B cell (primary cell): Measurements from ENCODE around the gene THAP8. TPM values are rescaled to one million over a fixed set of nuclear protein-coding genes. Genes with fewer than 3 reads are reported as not detected.

Experiments used
- ATAC-seq: fragments of 200-7000 bp; cut with Tn5 transposase; one replicate; pipeline ENCODE4 v1.10.0; 2021; ENCODE audit warnings: low read depth, mild to moderate bottlenecking, moderate number of reproducible peaks, moderate library complexity
- CTCF ChIA-PET: fragments of 350-600 bp; sonication (Branson Sonifier 250); formaldehyde crosslinking; loops from one replicate; lab custom pipeline; 2021; ENCODE audit warnings: antibody characterized with exemption, inconsistent platforms; lab: Charles Lee
- POLR2A ChIA-PET: fragments of 350-600 bp; sonication (Branson Sonifier 250); formaldehyde crosslinking; loops from one replicate; lab custom pipeline; 2021; ENCODE audit warnings: antibody characterized with exemption; lab: Charles Lee
- DNase-seq: peaks from one replicate; pipeline ENCODE4 v3.0.0; 2013
- H2AFZ ChIP-seq: 2 replicates; pipeline ENCODE4 v1.6.1; 2012; ENCODE audit warnings: mild to moderate bottlenecking, low read depth, low read length; ENCODE audit not compliant: insufficient read depth, poor library complexity, severe bottlenecking
- H3K27ac ChIP-seq, 2 donors: 1 replicate in 1 of 2; 2 replicates in 1 of 2; pipeline ENCODE4 v1.5.1; 2012 to 2013; ENCODE audit warnings: low read length in 2 of 2, mild to moderate bottlenecking in 2 of 2, moderate library complexity in 1 of 2
- H3K27me3 ChIP-seq, 4 experiments: fragments of 200-600 bp in 1 of 4; sonication (generic) in 1 of 4; replicated peaks in 1 of 4; 1 replicate in 2 of 4; 2 replicates in 2 of 4; pipeline versions ENCODE4 v1.6.1 to v1.7.0; 2013 to 2016; ENCODE audit warnings: low read length in 3 of 4, mild to moderate bottlenecking in 2 of 4, mixed read lengths in 1 of 4, moderate library complexity in 1 of 4; ENCODE audit not compliant: insufficient read depth in 4 of 4, control insufficient read depth in 3 of 4; ENCODE audit errors: control extremely low read depth in 1 of 4
- H3K36me3 ChIP-seq, 2 experiments: replicated peaks in 1 of 2; 1 replicate in 1 of 2; 2 replicates in 1 of 2; pipeline versions ENCODE4 v1.6.1 to v1.7.1; 2013; ENCODE audit warnings: low read length in 1 of 2; ENCODE audit not compliant: insufficient read depth in 2 of 2, control insufficient read depth in 1 of 2; ENCODE audit errors: control extremely low read depth in 1 of 2, extremely low read depth in 1 of 2
- H3K4me1 ChIP-seq, 2 donors: fragments of 200-600 bp in 1 of 2; sonication (generic) in 1 of 2; 1 replicate in 1 of 2; 2 replicates in 1 of 2; pipeline versions ENCODE4 v1.5.1 to v1.6.1; 2013 to 2017; ENCODE audit warnings: low read length in 2 of 2; ENCODE audit not compliant: control insufficient read depth in 2 of 2, insufficient read depth in 2 of 2
- H3K4me2 ChIP-seq: replicated peaks from 2 replicates; pipeline ENCODE3; 2012; ENCODE audit warnings: mild to moderate bottlenecking, low read depth, low read length; ENCODE audit not compliant: poor library complexity, severe bottlenecking
- H3K4me3 ChIP-seq, 5 experiments: fragments of 200-600 bp in 1 of 5; sonication (generic) in 1 of 5; 1 replicate in 3 of 5; 2 replicates in 2 of 5; pipeline versions ENCODE4 v1.5.1 to v1.7.0; 2011 to 2016; ENCODE audit warnings: low read length in 4 of 5, mild to moderate bottlenecking in 4 of 5, low read depth in 2 of 5, control low read depth in 1 of 5, moderate library complexity in 1 of 5; ENCODE audit not compliant: insufficient read depth in 1 of 5; ENCODE audit errors: control extremely low read depth in 1 of 5, extremely low read depth in 1 of 5
- H3K79me2 ChIP-seq: fragments of 200-600 bp; sonication (generic); one replicate; pipeline ENCODE4 v1.6.0; 2016; ENCODE audit warnings: low read length; ENCODE audit not compliant: control insufficient read depth, insufficient read depth
- H3K9ac ChIP-seq: fragments of 200-600 bp; sonication (generic); 2 replicates; pipeline ENCODE4 v1.6.1; 2017; ENCODE audit warnings: mild to moderate bottlenecking, low read length, moderate library complexity
- H3K9me3 ChIP-seq, 3 donors: one replicate each; pipeline versions ENCODE4 v1.6.1 to v1.7.1; 2013; ENCODE audit warnings: low read length in 2 of 3; ENCODE audit not compliant: control insufficient read depth in 2 of 3, insufficient read depth in 1 of 3; ENCODE audit errors: control extremely low read depth in 1 of 3
- H4K20me1 ChIP-seq: 2 replicates; pipeline ENCODE4 v1.6.0; 2012; ENCODE audit warnings: mild to moderate bottlenecking, low read length; ENCODE audit not compliant: insufficient read depth, control insufficient read depth, poor library complexity, severe bottlenecking
- H3K27ac Mint-ChIP-seq: one replicate; pipeline ENCODE4 v1.8.0; 2021; ENCODE audit warnings: mixed read lengths
- H3K27me3 Mint-ChIP-seq: one replicate; pipeline ENCODE4 v1.8.0; 2021; ENCODE audit warnings: mixed read lengths
- H3K4me1 Mint-ChIP-seq: one replicate; pipeline ENCODE4 v1.8.0; 2021; ENCODE audit warnings: mixed read lengths
- H3K4me3 Mint-ChIP-seq: one replicate; pipeline ENCODE4 v1.8.0; 2021; ENCODE audit warnings: mixed read lengths
- H3K9me3 Mint-ChIP-seq: one replicate; pipeline ENCODE4 v1.8.0; 2022; ENCODE audit warnings: mixed read lengths; ENCODE audit not compliant: insufficient read depth
- CTCF ChIP-seq: fragments of 200-600 bp; IDR thresholded peaks from one replicate; pipeline ENCODE4 v1.8.0; 2022; ENCODE audit warnings: antibody characterized with exemption, mild to moderate bottlenecking
- EZH2 ChIP-seq: IDR thresholded peaks from 2 replicates; pipeline ENCODE4 v1.6.1; 2012; ENCODE audit warnings: borderline replicate concordance, low read depth, mild to moderate bottlenecking, moderate library complexity, low read length; ENCODE audit not compliant: insufficient read depth, poor library complexity, severe bottlenecking
- WGBS: methylation state at CpG from one replicate; pipeline ENCODE4 v1.1.5; 2013; ENCODE audit warnings: missing lambda C conversion rate; ENCODE audit not compliant: insufficient coverage; 5-methylcytosine and 5-hydroxymethylcytosine counted together
- intact Hi-C: fragments of 100-400 bp; cut with micrococcal nuclease; formaldehyde crosslinking; loops from one replicate; pipeline ENCODE4 v1.10.0; 2022
- polyA plus RNA-seq: library from polyadenylated mRNA; depleted of rRNA; stranded (reverse); fragments of >200 nt; gene quantifications from 2 replicates; pipeline ENCODE4 v1.2.3, GENCODE V29; 2012
- total RNA-seq, 2 donors: library from RNA; stranded (reverse); fragments of 120-200 nt in 1 of 2; gene quantifications; 1 replicate in 1 of 2; 2 replicates in 1 of 2; pipeline versions ENCODE4 v1.2.3 to v1.2.4, GENCODE V29; 2013 to 2022

The THAP8 gene
- total and polyA plus RNA-seq, 2 donors (not counting 1 experiment from before 2014, with no cell fraction given) = 4.5 to 5.7 TPM

GRCh38 chr19:35990771-35991730 lies 63.0 kb downstream of the THAP8 start:
- Histone ChIP-seq H2AFZ (no peak overlapping the region), H3K4me2 (no peak overlapping the region), H3K27me3 (peaks cover 0 to 4% (median 0%) of the 10 kb centered on the region in 4 experiments), H4K20me1 (peaks cover 10% of the 10 kb centered on the region), H3K79me2 (peaks cover 16% of the 10 kb centered on the region), H3K36me3 (no peaks in the 10 kb centered on the region), H3K4me3 (no peak overlapping the region), H3K4me1 (peaks cover 16 to 29% of the 10 kb centered on the region in 2 donors), H3K9ac (no peak overlapping the region), H3K27ac (no peak overlapping the region), H3K9me3 (peaks cover 0 to 13% (median 0%) of the 10 kb centered on the region in 3 donors)
- H3K9me3 Mint-ChIP-seq = no peaks in the 10 kb centered on the region
- intact Hi-C loops = loop anchor here (10.0 kb wide), 1 partner anchor 584 kb away; the partner anchor contains the start of gene ZNF529
- POLR2A ChIA-PET = interaction anchor here (0.6 to 0.7 kb wide), 2 partner anchors 12 to 106 kb away, joined by 3 to 6 read pairs; no protein-coding TSS in a partner anchor
- H3K27me3 Mint-ChIP-seq = no peaks in the 10 kb centered on the region
- no peak overlapping the region for H3K4me3 Mint-ChIP-seq
- CTCF ChIA-PET = interaction anchor here (0.7 kb wide), 1 partner anchor 299 kb away, joined by 3 read pairs; no protein-coding TSS in a partner anchor
- ATAC-seq (no peak), DNase-seq (no peak)
- no peak overlapping the region for H3K27ac Mint-ChIP-seq
- peaks cover 20% of the 10 kb centered on the region for H3K4me1 Mint-ChIP-seq
- TF ChIP-seq CTCF (no peak), EZH2 (no peak)
- WGBS = 92% methylated on average over 6 of the region's 10 CpGs
